ENCODE results near the gene DIAPH2. TPM values are rescaled to one million over a fixed set of nuclear protein-coding genes. Genes with fewer than 3 reads are reported as not detected.

DIAPH2 gene
- total and polyA plus RNA-seq, 2 experiments from 2014 or later = 7.5 to 8.1 TPM

DNA sequence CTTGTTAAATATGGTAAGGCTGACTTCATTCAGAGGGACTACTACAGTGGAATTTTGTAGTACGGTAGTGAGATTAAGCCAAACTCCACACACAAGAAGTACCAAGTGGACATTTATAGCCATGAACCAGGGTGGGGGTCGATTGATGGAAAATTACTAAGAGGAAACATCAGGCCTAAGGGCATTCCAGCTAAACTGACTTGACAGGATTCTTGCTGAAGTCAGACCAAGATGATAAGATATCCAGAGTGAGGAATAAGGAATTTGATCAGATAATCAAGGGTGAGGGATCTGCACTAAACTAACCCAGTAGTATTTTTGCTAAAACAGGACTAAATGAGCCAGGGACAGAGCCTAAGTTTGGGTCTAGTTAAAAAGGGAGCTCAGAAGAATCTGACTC is 796.6 kb downstream of the DIAPH2 start:
- no peaks in the 10 kb centered on the region for H3K27me3 ChIP-seq (replicated peaks; ENCODE audit: insufficient read depth)
- H3K9me3 ChIP-seq (ENCODE audit: low read depth) = no peaks in the 10 kb centered on the region
- no peak overlapping the region for H3K4me2 ChIP-seq (ENCODE audit: unreplicated experiment)
- no peaks in the 10 kb centered on the region for H3K36me3 ChIP-seq (ENCODE audit: low read depth)
- H3K27ac ChIP-seq = no peak overlapping the region
- in situ Hi-C loops (cut with MboI) = no loop called here
- no peaks in the 10 kb centered on the region for H3K4me1 ChIP-seq (ENCODE audit: insufficient read depth)
- no peak overlapping the region for H2AFZ ChIP-seq
- TF ChIP-seq EZH2 (IDR thresholded peaks at IDR 0.05; ENCODE audit: insufficient read depth, poor library complexity, severe bottlenecking) = no peak
- DNase-seq = no peak
- H3K79me2 ChIP-seq (ENCODE audit: insufficient read depth) = no peaks in the 10 kb centered on the region
- no peak overlapping the region for H3K9ac ChIP-seq
- H3K4me3 ChIP-seq = no peak overlapping the region
- 94 to 96% methylated on average over 2 of the region's 2 CpGs for WGBS, 2 experiments (ENCODE audit: low coverage in 1 of 2, low lambda C conversion rate in 2 of 2, missing lambda C conversion rate in 2 of 2)
- H3F3A ChIP-seq (ENCODE audit: insufficient read depth) = no peaks in the 10 kb centered on the region
- no peaks in the 10 kb centered on the region for H4K20me1 ChIP-seq (ENCODE audit: insufficient read depth)
- no peaks in the 10 kb centered on the region for H3K9me2 ChIP-seq (ENCODE audit: insufficient read depth)

DNA sequence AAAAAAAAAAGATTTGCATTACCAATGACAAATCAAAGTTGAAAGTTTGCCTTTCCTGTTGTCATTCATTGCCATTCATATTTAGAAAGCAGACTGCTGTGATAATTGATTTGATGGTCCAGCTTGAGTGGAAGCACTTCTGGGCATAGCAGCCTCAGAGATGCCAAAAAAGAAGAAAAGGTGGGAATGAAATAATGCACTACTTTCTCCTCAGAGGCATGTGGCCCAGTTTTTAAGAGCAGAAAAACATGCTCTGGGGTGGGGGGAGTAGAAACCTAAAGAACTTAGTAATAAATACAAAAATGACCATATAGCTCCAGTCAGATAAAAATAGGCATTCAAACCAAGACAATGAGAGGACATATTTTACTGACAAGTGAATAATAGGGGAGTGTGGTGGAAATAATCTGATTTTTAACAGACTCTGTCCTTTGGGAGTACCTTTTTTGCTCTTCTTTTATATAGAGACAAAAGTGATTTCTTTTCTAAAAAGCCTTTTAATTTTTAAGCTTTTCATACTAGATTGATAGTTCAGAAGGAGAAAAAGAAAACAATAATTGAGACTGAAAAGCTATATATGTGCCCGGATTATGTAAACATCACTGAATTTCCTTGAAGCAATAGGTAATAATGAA is 798.1 kb downstream of the DIAPH2 start:
- TF ChIP-seq EZH2 (IDR thresholded peaks at IDR 0.05; ENCODE audit: insufficient read depth, poor library complexity, severe bottlenecking) (no peak), EZH2phosphoT487 (IDR thresholded peaks at IDR 0.05; ENCODE audit: insufficient read depth, low read depth) (no peak)
- Histone ChIP-seq H3K4me1 (ENCODE audit: insufficient read depth) (no peaks in the 10 kb centered on the region), H2AFZ (no peak overlapping the region), H3K27me3 (replicated peaks; ENCODE audit: insufficient read depth) (no peaks in the 10 kb centered on the region), H3K27ac (no peak overlapping the region), H3K36me3 (ENCODE audit: low read depth) (no peaks in the 10 kb centered on the region), H3K9me3 (ENCODE audit: low read depth) (no peaks in the 10 kb centered on the region), H3K79me2 (ENCODE audit: insufficient read depth) (no peaks in the 10 kb centered on the region), H3K9me2 (ENCODE audit: insufficient read depth) (no peaks in the 10 kb centered on the region), H3K9ac (no peak overlapping the region), H4K20me1 (ENCODE audit: insufficient read depth) (no peaks in the 10 kb centered on the region), H3K4me2 (ENCODE audit: unreplicated experiment) (no peak overlapping the region), H3F3A (ENCODE audit: insufficient read depth) (no peaks in the 10 kb centered on the region), H3K4me3 (no peak overlapping the region)
- in situ Hi-C loops (cut with MboI) = no loop called here
- WGBS, 2 experiments (ENCODE audit: low coverage in 1 of 2, low lambda C conversion rate in 2 of 2, missing lambda C conversion rate in 2 of 2) = 96 to 100% methylated on average over 1 of the region's 1 CpG
- DNase-seq = no peak

DNA sequence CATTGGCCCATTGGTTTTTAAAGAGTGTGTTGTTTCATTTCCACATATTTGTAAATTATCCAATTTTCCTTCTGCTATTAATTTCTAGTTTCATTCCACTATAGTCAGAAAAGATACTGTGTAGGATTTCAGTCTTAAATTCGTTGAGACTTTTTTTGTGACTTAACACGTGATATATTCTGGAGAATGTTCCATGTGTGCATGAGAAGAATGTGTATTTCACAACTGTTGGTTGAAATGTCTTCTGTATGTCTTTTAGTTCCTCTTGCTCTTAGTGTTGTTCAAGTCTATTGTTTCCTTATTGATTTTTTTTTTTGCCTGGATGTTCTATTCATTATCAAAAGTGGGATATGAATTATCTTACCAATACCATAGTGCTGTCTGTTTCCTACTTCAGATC is 806.0 kb downstream of the DIAPH2 start:
- H3K4me1 ChIP-seq (ENCODE audit: insufficient read depth) = no peaks in the 10 kb centered on the region
- no peak overlapping the region for H3K27ac ChIP-seq
- H3K9me3 ChIP-seq (ENCODE audit: low read depth) = no peaks in the 10 kb centered on the region
- H3K9me2 ChIP-seq (ENCODE audit: insufficient read depth) = no peaks in the 10 kb centered on the region
- H3K9ac ChIP-seq = no peak overlapping the region
- no peak overlapping the region for H3K4me3 ChIP-seq
- no peaks in the 10 kb centered on the region for H4K20me1 ChIP-seq (ENCODE audit: insufficient read depth)
- 17 to 30% methylated on average over 2 of the region's 2 CpGs for WGBS, 2 experiments (ENCODE audit: low coverage in 1 of 2, low lambda C conversion rate in 2 of 2, missing lambda C conversion rate in 2 of 2)
- peak; percentile 7 for DNase-seq
- no peak overlapping the region for H2AFZ ChIP-seq
- TF ChIP-seq EZH2phosphoT487 (IDR thresholded peaks at IDR 0.05; ENCODE audit: insufficient read depth, low read depth) (no peak), EZH2 (IDR thresholded peaks at IDR 0.05; ENCODE audit: insufficient read depth, poor library complexity, severe bottlenecking) (no peak)
- no peaks in the 10 kb centered on the region for H3K36me3 ChIP-seq (ENCODE audit: low read depth)
- no peaks in the 10 kb centered on the region for H3K79me2 ChIP-seq (ENCODE audit: insufficient read depth)
- H3K27me3 ChIP-seq (replicated peaks; ENCODE audit: insufficient read depth) = no peaks in the 10 kb centered on the region
- in situ Hi-C loops (cut with MboI) = no loop called here
- no peak overlapping the region for H3K4me2 ChIP-seq (ENCODE audit: unreplicated experiment)
- H3F3A ChIP-seq (ENCODE audit: insufficient read depth) = no peaks in the 10 kb centered on the region

DNA sequence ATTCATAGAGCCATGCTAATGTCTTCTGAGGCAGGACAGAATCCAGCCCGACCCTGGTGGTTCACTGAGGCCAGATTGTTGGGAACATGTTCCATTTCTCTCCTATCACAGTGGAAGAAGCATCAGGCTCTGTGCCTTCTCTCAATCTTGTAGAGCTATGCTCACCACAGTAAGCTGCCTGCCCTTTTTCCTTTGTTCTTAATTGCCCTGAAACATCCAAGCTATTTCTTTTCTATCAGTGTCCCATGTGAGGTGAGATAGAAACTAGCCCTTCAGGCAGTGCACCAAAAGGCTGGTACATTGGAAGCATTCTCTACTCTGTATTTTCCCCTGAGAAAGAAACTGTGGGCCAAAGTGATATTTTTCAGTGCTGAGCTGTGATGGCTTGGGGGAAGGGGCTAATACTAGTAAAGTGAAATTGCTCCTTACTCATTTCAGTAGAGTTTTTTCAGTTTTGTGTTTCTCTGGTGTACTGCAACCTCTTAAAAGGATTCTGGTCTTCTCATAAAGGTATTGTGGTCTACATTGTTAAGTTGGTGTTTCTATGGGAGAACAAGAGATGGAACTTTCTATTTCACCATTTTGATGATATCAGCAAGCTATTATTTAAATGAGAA is 810.2 kb downstream of the DIAPH2 start:
- Histone ChIP-seq H3K4me1 (ENCODE audit: insufficient read depth) (no peaks in the 10 kb centered on the region), H3K9me2 (ENCODE audit: insufficient read depth) (no peaks in the 10 kb centered on the region), H3K9ac (no peak overlapping the region), H3K4me2 (ENCODE audit: unreplicated experiment) (no peak overlapping the region), H3F3A (ENCODE audit: insufficient read depth) (no peaks in the 10 kb centered on the region), H3K79me2 (ENCODE audit: insufficient read depth) (no peaks in the 10 kb centered on the region), H3K27me3 (replicated peaks; ENCODE audit: insufficient read depth) (no peaks in the 10 kb centered on the region), H3K4me3 (no peak overlapping the region), H2AFZ (no peak overlapping the region), H3K36me3 (ENCODE audit: low read depth) (no peaks in the 10 kb centered on the region), H3K9me3 (ENCODE audit: low read depth) (no peaks in the 10 kb centered on the region), H4K20me1 (ENCODE audit: insufficient read depth) (no peaks in the 10 kb centered on the region), H3K27ac (no peak overlapping the region)
- no peak for TF ChIP-seq EZH2phosphoT487 (IDR thresholded peaks at IDR 0.05; ENCODE audit: insufficient read depth, low read depth)
- no peak for TF ChIP-seq EZH2 (IDR thresholded peaks at IDR 0.05; ENCODE audit: insufficient read depth, poor library complexity, severe bottlenecking)
- in situ Hi-C loops (cut with MboI) = no loop called here
- no peak for DNase-seq
- 100% methylated on average over 1 of the region's 1 CpG for WGBS, 2 experiments (ENCODE audit: low coverage in 1 of 2, low lambda C conversion rate in 2 of 2, missing lambda C conversion rate in 2 of 2)

Measured in GM23248 (cell line).